MM.1S (cell line): ENCODE data around the gene ITGB5.

Source experiments
- DNase-seq: peaks from one replicate; pipeline ENCODE4 v3.0.0-alpha.2; 2015
- H2AFZ ChIP-seq: fragments of 300-600 bp; sonication (generic); 2 replicates; pipeline ENCODE4 v1.6.0; 2016; ENCODE audit warnings: antibody characterized with exemption, low read length
- H3F3A ChIP-seq: fragments of 300-600 bp; sonication (generic); 2 replicates; pipeline ENCODE4 v1.6.1; 2016; ENCODE audit warnings: mild to moderate bottlenecking, antibody characterized with exemption, low read length, moderate library complexity, mixed read lengths; ENCODE audit not compliant: insufficient read depth
- H3K27ac ChIP-seq: fragments of 300-600 bp; sonication (generic); 2 replicates; pipeline ENCODE4 v1.5.1; 2016; ENCODE audit warnings: mild to moderate bottlenecking, low read length
- H3K27me3 ChIP-seq: fragments of 300-600 bp; sonication (generic); replicated peaks from 2 replicates; pipeline ENCODE4 v1.6.0; 2016; ENCODE audit warnings: low read length; ENCODE audit not compliant: insufficient read depth
- H3K36me3 ChIP-seq: fragments of 300-600 bp; sonication (generic); replicated peaks from 2 replicates; pipeline ENCODE4 v1.6.1; 2016; ENCODE audit warnings: mild to moderate bottlenecking, low read length, mixed read lengths; ENCODE audit not compliant: insufficient read depth
- H3K4me1 ChIP-seq: fragments of 300-600 bp; sonication (generic); 2 replicates; pipeline ENCODE4 v1.6.1; 2016; ENCODE audit warnings: low read length, mixed read lengths
- H3K4me2 ChIP-seq: fragments of 300-600 bp; sonication (generic); 2 replicates; pipeline ENCODE4 v1.6.0; 2016; ENCODE audit warnings: low read depth, low read length
- H3K4me3 ChIP-seq: fragments of 300-600 bp; sonication (generic); 2 replicates; pipeline ENCODE4 v1.5.1; 2016; ENCODE audit warnings: low read length, mixed read lengths
- H3K79me2 ChIP-seq: fragments of 300-600 bp; sonication (generic); 2 replicates; pipeline ENCODE4 v1.6.1; 2016; ENCODE audit warnings: mixed run types, low read length, mixed read lengths
- H3K9ac ChIP-seq: fragments of 300-600 bp; sonication (generic); 2 replicates; pipeline ENCODE4 v1.6.1; 2016; ENCODE audit warnings: low read length, mixed read lengths
- H3K9me2 ChIP-seq: fragments of 300-600 bp; sonication (generic); replicated peaks from 2 replicates; pipeline ENCODE4 v1.6.1; 2016; ENCODE audit warnings: mild to moderate bottlenecking, low read length, mixed read lengths; ENCODE audit not compliant: insufficient read depth
- H3K9me3 ChIP-seq: fragments of 300-600 bp; sonication (generic); replicated peaks from 2 replicates; pipeline ENCODE4 v1.6.1; 2016; ENCODE audit warnings: mild to moderate bottlenecking, low read length, mixed read lengths; ENCODE audit not compliant: insufficient read depth
- H4K20me1 ChIP-seq: fragments of 300-600 bp; sonication (generic); 2 replicates; pipeline ENCODE4 v1.6.1; 2016; ENCODE audit warnings: mild to moderate bottlenecking, low read length, moderate library complexity, mixed read lengths; ENCODE audit not compliant: insufficient read depth
- CTCF ChIP-seq: fragments of 300-600 bp; sonication (generic); IDR thresholded peaks from 2 replicates; pipeline ENCODE4 v1.5.1; 2016; ENCODE audit warnings: antibody characterized with exemption, low read length, mixed read lengths
- EZH2 ChIP-seq: fragments of 300-600 bp; sonication (generic); optimal IDR thresholded peaks from 2 replicates; pipeline ENCODE3; 2017; ENCODE audit warnings: low read depth, mild to moderate bottlenecking, antibody characterized with exemption, low read length, mixed read lengths
- EZH2phosphoT487 ChIP-seq: fragments of 300-600 bp; sonication (generic); IDR thresholded peaks from 2 replicates; pipeline ENCODE4 v1.6.1; 2018; ENCODE audit warnings: antibody characterized with exemption, low read length

ITGB5 gene

GRCh38 chr3:124847863-124848262 is 39.3 kb downstream of the ITGB5 start:
- no peaks in the 10 kb centered on the region for H3K9me3 ChIP-seq
- no peaks in the 10 kb centered on the region for H3K27me3 ChIP-seq
- H3K9ac ChIP-seq: no peak overlapping the region
- no peaks in the 10 kb centered on the region for H3F3A ChIP-seq
- no peak overlapping the region for H3K27ac ChIP-seq
- H3K4me3 ChIP-seq: no peak overlapping the region
- H3K79me2 ChIP-seq: no peaks in the 10 kb centered on the region
- TF ChIP-seq CTCF (no peak), EZH2phosphoT487 (no peak), EZH2 (no peak)
- H3K4me1 ChIP-seq: no peaks in the 10 kb centered on the region
- H3K9me2 ChIP-seq: no peaks in the 10 kb centered on the region
- H3K36me3 ChIP-seq: no peaks in the 10 kb centered on the region
- no peaks in the 10 kb centered on the region for H4K20me1 ChIP-seq
- H3K4me2 ChIP-seq: no peak overlapping the region
- no peak overlapping the region for H2AFZ ChIP-seq
- no peak for DNase-seq

DNA sequence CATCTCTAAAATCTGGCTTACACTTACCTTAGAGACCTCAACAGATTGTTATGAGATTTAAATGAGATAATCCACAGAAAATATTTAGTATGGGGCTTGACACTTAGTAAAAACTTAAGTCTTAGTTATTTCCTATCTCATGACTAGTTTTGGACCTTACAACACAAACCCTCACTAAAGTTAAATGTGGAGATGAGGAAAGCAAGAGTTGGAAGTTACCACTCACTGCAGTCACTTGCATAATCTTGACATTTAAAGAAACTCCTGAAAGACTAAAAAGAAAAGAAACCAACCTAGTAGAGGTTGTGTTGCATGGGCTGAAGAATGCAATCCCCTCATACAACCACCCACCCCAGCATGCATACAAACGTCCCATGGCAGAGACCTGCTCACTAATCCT is 40.1 kb downstream of the ITGB5 start:
- H3K36me3 ChIP-seq: no peaks in the 10 kb centered on the region
- no peak overlapping the region for H3K9ac ChIP-seq
- H3K9me2 ChIP-seq: no peaks in the 10 kb centered on the region

GRCh38 chr3:124846189-124846588 is 41.0 kb downstream of the ITGB5 start:
- no peak overlapping the region for H2AFZ ChIP-seq
- H4K20me1 ChIP-seq: no peaks in the 10 kb centered on the region
- no peaks in the 10 kb centered on the region for H3K27me3 ChIP-seq
- H3F3A ChIP-seq: no peaks in the 10 kb centered on the region
- no peaks in the 10 kb centered on the region for H3K79me2 ChIP-seq
- TF ChIP-seq EZH2 (no peak), EZH2phosphoT487 (no peak), CTCF (no peak)
- no peak overlapping the region for H3K27ac ChIP-seq
- no peaks in the 10 kb centered on the region for H3K9me3 ChIP-seq
- H3K4me2 ChIP-seq: no peak overlapping the region
- H3K4me1 ChIP-seq: no peaks in the 10 kb centered on the region
- H3K9ac ChIP-seq: no peak overlapping the region
- no peaks in the 10 kb centered on the region for H3K36me3 ChIP-seq
- no peak overlapping the region for H3K4me3 ChIP-seq
- H3K9me2 ChIP-seq: no peaks in the 10 kb centered on the region
- DNase-seq: no peak

More for the DNA sequence above, 40.1 kb downstream of the ITGB5 start:
- no peak overlapping the region for H3K4me3 ChIP-seq
- no peak for DNase-seq
- no peak overlapping the region for H3K27ac ChIP-seq
- H3F3A ChIP-seq: no peaks in the 10 kb centered on the region
- no peaks in the 10 kb centered on the region for H3K4me1 ChIP-seq
- no peak overlapping the region for H2AFZ ChIP-seq
- no peaks in the 10 kb centered on the region for H3K27me3 ChIP-seq
- H3K4me2 ChIP-seq: no peak overlapping the region
- H3K9me3 ChIP-seq: no peaks in the 10 kb centered on the region
- TF ChIP-seq CTCF: no peak
- TF ChIP-seq EZH2phosphoT487: no peak
- no peak for TF ChIP-seq EZH2
- H3K79me2 ChIP-seq: no peaks in the 10 kb centered on the region
- no peaks in the 10 kb centered on the region for H4K20me1 ChIP-seq
